Muscle layer of colon (tissue), 2 donors: ENCODE measurements around the gene IL15.

Experiments
- H3K27ac ChIP-seq: one replicate; pipeline ENCODE4 v1.7.0; 2013; ENCODE audit warnings: low read depth, mild to moderate bottlenecking, low read length, moderate library complexity
- H3K27me3 ChIP-seq, 2 donors: one replicate each; pipeline ENCODE4 v1.7.0; 2013; ENCODE audit warnings: low read length in 2 of 2, mild to moderate bottlenecking in 2 of 2; ENCODE audit not compliant: insufficient read depth in 2 of 2, control insufficient read depth in 1 of 2
- H3K36me3 ChIP-seq: one replicate; pipeline ENCODE4 v1.7.0; 2013; ENCODE audit warnings: mild to moderate bottlenecking, low read length; ENCODE audit not compliant: insufficient read depth
- H3K4me1 ChIP-seq: one replicate; pipeline ENCODE4 v1.7.0; 2013; ENCODE audit warnings: mild to moderate bottlenecking, low read length; ENCODE audit not compliant: insufficient read depth
- H3K4me3 ChIP-seq, 2 donors: one replicate each; pipeline ENCODE4 v1.7.0; 2013; ENCODE audit warnings: low read length in 2 of 2, low read depth in 1 of 2, mild to moderate bottlenecking in 1 of 2, moderate library complexity in 1 of 2
- H3K9ac ChIP-seq: one replicate; pipeline ENCODE4 v1.7.0; 2013; ENCODE audit warnings: low read length
- H3K9me3 ChIP-seq: one replicate; pipeline ENCODE4 v1.7.0; 2013; ENCODE audit warnings: mild to moderate bottlenecking, low read length
- donor health status: abdominal sarcoma.
- donor health status: Adenocarcinoma of cecum.

Gene IL15

GRCh38 chr4:141630854-141631253, 5.5 kb upstream of the IL15 start:
- Histone ChIP-seq H3K27ac (no peak overlapping the region), H3K4me3 (no peak overlapping the region), H3K4me1 (no peaks in the 10 kb centered on the region), H3K9ac (no peak overlapping the region), H3K36me3 (no peaks in the 10 kb centered on the region), H3K27me3 (no peaks in the 10 kb centered on the region), H3K9me3 (no peaks in the 10 kb centered on the region)

DNA sequence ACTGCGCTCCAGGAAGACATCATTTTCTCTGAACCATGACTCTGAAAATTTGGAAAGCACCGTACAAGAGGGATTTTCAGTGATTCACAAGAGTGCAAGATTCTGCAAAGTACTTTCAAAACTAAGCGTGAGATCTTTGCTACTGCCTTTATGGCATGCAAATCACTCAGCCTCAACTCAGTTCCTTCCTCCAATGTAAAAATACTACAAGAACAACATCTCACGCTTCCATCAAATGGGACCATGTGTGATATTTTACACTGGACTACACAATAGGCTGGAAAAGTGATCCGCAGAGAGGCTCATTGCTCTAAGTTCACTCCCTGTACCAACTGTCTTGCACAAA, 674 bp upstream of the IL15 start:
- Histone ChIP-seq H3K27ac (peak overlapping the region; percentile 84), H3K27me3 (no peaks in the 10 kb centered on the region), H3K4me1 (peaks cover 15% of the 10 kb centered on the region), H3K9me3 (no peaks in the 10 kb centered on the region), H3K36me3 (no peaks in the 10 kb centered on the region), H3K4me3 (peak overlapping the region; percentile 86 to 94), H3K9ac (no peak overlapping the region)

GRCh38 chr4:141636771-141637460, 533 bp downstream of the IL15 start:
- peaks cover 15% of the 10 kb centered on the region for H3K4me1 ChIP-seq
- no peaks in the 10 kb centered on the region for H3K27me3 ChIP-seq
- H3K9ac ChIP-seq: peak overlapping the region; percentile 7
- peak overlapping the region; percentile 84 for H3K27ac ChIP-seq
- no peaks in the 10 kb centered on the region for H3K36me3 ChIP-seq
- peak overlapping the region; percentile 86 to 94 for H3K4me3 ChIP-seq
- H3K9me3 ChIP-seq: no peaks in the 10 kb centered on the region

DNA sequence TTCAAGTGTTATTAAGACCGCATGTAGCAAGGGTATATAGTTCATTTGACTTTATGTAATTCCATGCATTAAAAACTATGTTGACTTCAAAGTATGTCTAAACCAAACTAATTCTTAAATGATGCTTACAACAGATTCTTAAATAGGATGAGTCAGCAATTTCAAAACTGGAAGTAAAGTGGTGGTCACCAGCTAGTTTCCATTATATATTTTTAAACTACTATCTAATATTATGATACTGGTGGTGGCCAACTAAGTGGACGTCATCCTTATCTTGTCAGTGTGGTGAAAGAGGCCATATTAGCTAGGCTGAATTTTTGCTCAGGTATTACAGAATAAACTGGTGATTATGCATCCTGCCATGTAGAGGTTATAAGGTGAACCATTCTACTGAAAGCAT, 1.2 kb downstream of the IL15 start:
- Histone ChIP-seq H3K4me1 (peaks cover 15% of the 10 kb centered on the region), H3K36me3 (no peaks in the 10 kb centered on the region), H3K27me3 (no peaks in the 10 kb centered on the region), H3K9me3 (no peaks in the 10 kb centered on the region), H3K27ac (peak overlapping the region; percentile 84), H3K9ac (no peak overlapping the region), H3K4me3 (peak overlapping the region; percentile 86 to 94)

- Histone ChIP-seq H3K9me3 (no peaks in the 10 kb centered on the region), H3K27ac (peak overlapping the region; percentile 21), H3K4me3 (peak overlapping the region in 1 of 2 donors; percentile 17), H3K4me1 (peaks cover 15% of the 10 kb centered on the region), H3K9ac (no peak overlapping the region), H3K36me3 (no peaks in the 10 kb centered on the region), H3K27me3 (no peaks in the 10 kb centered on the region)
Observed at GRCh38 chr4:141638230-141638629, 1.8 kb downstream of the IL15 start.

DNA sequence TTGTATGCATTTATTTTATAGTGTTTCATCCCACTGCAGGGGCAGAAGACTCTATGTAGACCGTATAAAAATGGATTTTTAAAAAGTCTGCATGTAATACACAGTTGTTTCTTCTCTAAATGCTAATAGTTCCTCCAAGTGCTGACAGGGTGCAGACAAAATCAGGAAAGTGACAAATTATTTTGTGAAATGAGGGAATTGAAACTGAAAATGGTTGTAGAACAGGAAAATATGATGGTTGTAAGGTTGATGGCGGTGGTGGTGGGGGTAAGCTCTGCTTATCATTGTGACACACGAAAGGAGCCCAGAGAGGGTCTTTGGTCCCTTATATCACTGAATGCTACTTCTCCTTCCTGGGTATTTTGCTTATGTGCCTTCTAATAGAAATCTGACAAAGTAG, 4.3 kb downstream of the IL15 start:
- no peaks in the 10 kb centered on the region for H3K36me3 ChIP-seq
- no peaks in the 10 kb centered on the region for H3K9me3 ChIP-seq
- H3K27me3 ChIP-seq: no peaks in the 10 kb centered on the region
- H3K27ac ChIP-seq: no peak overlapping the region
- no peak overlapping the region for H3K9ac ChIP-seq
- H3K4me3 ChIP-seq: no peak overlapping the region
- H3K4me1 ChIP-seq: peaks cover 19% of the 10 kb centered on the region

- Histone ChIP-seq H3K9me3 (no peaks in the 10 kb centered on the region), H3K9ac (no peak overlapping the region), H3K4me3 (no peak overlapping the region), H3K27me3 (no peaks in the 10 kb centered on the region), H3K27ac (no peak overlapping the region), H3K36me3 (no peaks in the 10 kb centered on the region), H3K4me1 (peaks cover 19% of the 10 kb centered on the region)
Observed at GRCh38 chr4:141642063-141642462, 5.7 kb downstream of the IL15 start.

DNA sequence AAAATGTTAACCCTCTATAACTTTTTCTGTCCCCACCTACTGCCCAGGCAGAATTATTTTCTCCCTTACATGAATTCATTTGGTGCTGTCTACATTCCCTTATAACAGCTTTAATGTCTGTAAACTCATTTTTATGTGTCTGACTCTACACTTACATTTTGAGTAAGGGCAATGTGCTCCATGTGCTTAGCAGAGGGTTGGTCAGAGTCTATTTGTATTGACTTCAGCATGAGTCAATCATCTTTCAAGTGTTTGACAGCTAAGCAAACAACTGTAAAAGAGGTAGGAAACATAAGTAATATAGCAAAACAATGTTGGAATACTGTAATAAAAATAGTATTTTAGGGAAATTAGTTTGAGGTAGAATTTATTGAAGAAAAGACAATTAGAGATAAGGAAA, 6.3 kb downstream of the IL15 start:
- no peaks in the 10 kb centered on the region for H3K36me3 ChIP-seq
- H3K4me3 ChIP-seq: no peak overlapping the region
- peaks cover 13% of the 10 kb centered on the region for H3K4me1 ChIP-seq
- no peaks in the 10 kb centered on the region for H3K27me3 ChIP-seq
- H3K9me3 ChIP-seq: no peaks in the 10 kb centered on the region
- H3K9ac ChIP-seq: no peak overlapping the region
- no peak overlapping the region for H3K27ac ChIP-seq

DNA sequence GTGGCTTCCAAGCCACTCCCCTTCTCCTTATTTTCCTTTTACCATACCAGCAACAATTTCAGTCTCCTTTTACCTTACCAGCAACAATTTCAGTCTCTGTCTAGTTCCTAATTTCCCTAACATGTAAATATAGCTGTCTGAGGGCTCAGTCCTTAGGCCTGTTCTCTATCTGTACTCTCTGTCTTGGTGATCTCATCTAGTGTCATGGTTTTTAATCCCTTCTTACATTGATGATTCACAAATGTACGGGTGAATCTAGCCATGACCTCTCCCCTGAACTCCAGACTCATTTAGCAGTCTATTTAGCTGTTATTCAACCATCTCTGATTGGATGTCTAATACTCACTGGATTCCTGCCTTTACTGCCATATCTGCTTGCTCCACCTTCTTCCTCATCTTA, 7.2 kb downstream of the IL15 start:
- Histone ChIP-seq H3K4me3 (no peak overlapping the region), H3K9ac (no peak overlapping the region), H3K4me1 (peaks cover 12% of the 10 kb centered on the region), H3K27me3 (no peaks in the 10 kb centered on the region), H3K9me3 (no peaks in the 10 kb centered on the region), H3K27ac (no peak overlapping the region), H3K36me3 (no peaks in the 10 kb centered on the region)

GRCh38 chr4:141645611-141646340, 9.4 kb downstream of the IL15 start:
- no peak overlapping the region for H3K9ac ChIP-seq
- no peaks in the 10 kb centered on the region for H3K36me3 ChIP-seq
- H3K4me1 ChIP-seq: peaks cover 4% of the 10 kb centered on the region
- no peak overlapping the region for H3K4me3 ChIP-seq
- H3K27me3 ChIP-seq: no peaks in the 10 kb centered on the region
- no peak overlapping the region for H3K27ac ChIP-seq
- no peaks in the 10 kb centered on the region for H3K9me3 ChIP-seq

- no peak overlapping the region for H3K9ac ChIP-seq
- H3K9me3 ChIP-seq: no peaks in the 10 kb centered on the region
- peaks cover 4% of the 10 kb centered on the region for H3K4me1 ChIP-seq
- no peak overlapping the region for H3K4me3 ChIP-seq
- H3K27ac ChIP-seq: no peak overlapping the region
- no peaks in the 10 kb centered on the region for H3K36me3 ChIP-seq
- no peaks in the 10 kb centered on the region for H3K27me3 ChIP-seq
Observed at GRCh38 chr4:141646969-141647368, 10.6 kb downstream of the IL15 start.

DNA sequence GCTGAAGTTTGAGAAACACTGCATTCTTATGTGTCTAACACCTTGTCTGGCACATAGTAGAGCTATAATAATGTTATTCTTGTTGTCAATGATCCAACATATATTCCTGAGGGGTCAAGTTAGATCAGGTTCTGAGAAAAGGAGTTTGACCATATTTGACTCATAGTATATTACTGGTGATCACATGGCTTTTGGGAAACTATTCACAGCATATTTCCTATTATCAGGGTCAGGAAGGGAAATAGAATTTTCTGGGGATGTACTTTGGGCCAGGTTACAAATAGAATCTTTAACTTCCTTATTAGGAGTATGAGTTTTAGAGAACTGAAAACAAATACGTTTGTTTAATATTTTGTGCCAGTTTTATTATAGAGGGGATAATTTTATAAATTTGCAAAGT, 11.6 kb downstream of the IL15 start:
- Histone ChIP-seq H3K27ac (no peak overlapping the region), H3K36me3 (no peaks in the 10 kb centered on the region), H3K4me1 (peaks cover 4% of the 10 kb centered on the region), H3K9me3 (no peaks in the 10 kb centered on the region), H3K27me3 (no peaks in the 10 kb centered on the region), H3K9ac (no peak overlapping the region), H3K4me3 (no peak overlapping the region)
